ENCODE data around the gene ELL2. TPM values are rescaled to one million over a fixed set of nuclear protein-coding genes. Genes with fewer than 3 reads are reported as not detected.

Gene ELL2
- total and polyA plus RNA-seq, 9 of the 15 experiments (the other 6 are each of a cell fraction or from before 2014, with no cell fraction given) = 4.3 to 18.3 (median 14.5) TPM

DNA sequence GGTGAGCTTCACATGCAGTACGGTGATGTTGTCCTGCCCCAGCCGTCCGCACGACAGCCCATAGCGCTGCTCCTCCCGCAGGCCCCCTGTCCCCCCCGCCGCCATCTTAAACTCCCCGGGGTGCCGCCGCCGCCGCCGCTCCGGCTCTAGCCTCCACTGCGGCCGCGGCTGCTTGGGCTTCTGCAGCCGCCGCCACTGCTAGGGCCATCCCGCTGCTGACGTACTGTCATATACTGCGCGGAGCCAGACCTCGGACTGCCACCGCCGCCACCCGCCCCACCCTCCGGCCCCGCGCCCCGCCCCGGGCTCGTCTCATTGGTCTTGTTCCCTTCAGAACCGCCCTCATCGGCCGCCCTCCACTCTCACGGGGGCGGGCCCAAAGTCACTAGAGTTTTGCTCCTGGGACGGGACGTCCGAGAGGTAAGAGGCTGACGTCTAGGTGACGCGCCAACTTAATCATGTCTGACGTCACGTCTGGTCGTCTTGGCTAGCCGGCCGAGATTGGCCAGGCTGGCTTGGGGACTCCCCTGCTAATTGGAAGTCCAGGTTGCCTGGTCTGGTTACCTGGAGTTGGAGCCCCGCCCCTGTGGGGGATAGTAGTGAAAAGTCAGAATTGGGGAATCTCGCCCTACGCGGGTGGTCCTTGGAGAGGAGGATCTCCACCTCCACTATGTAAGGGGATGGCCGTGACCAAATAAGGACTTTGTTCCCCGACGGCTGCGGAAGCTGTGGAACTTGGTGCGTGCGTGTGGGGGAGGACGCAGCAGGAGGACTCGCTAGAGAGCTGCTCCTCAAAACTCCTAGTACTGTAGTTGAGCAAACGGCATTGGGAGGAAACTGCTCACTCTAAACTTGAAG lies at the start of gene ELL2 (continued):
- TF ChIP-seq, protein P1, sequence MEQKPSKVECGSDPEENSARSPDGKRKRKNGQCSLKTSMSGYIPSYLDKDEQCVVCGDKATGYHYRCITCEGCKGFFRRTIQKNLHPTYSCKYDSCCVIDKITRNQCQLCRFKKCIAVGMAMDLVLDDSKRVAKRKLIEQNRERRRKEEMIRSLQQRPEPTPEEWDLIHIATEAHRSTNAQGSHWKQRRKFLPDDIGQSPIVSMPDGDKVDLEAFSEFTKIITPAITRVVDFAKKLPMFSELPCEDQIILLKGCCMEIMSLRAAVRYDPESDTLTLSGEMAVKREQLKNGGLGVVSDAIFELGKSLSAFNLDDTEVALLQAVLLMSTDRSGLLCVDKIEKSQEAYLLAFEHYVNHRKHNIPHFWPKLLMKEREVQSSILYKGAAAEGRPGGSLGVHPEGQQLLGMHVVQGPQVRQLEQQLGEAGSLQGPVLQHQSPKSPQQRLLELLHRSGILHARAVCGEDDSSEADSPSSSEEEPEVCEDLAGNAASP (IDR thresholded peaks at IDR 0.05) = no peak
- TF ChIP-seq KDM5B (IDR thresholded peaks at IDR 0.05; ENCODE audit: insufficient replicate concordance, low read depth, low read length) (peak; percentile 6), TAL1 (IDR thresholded peaks at IDR 0.05) (no peak), MED1 (CRISPR knock-in tag; IDR thresholded peaks at IDR 0.05; ENCODE audit: borderline replicate concordance) (no peak), MEF2A (IDR thresholded peaks at IDR 0.05; ENCODE audit: control insufficient read depth, low read depth, low read length) (no peak), SMAD3 (CRISPR knock-in tag; conservative IDR thresholded peaks at IDR 0.05) (no peak), FOXJ3 (CRISPR knock-in tag; IDR thresholded peaks at IDR 0.05) (no peak), DIDO1 (tag; IDR thresholded peaks at IDR 0.05; ENCODE audit: low read depth) (no peak)

DNA sequence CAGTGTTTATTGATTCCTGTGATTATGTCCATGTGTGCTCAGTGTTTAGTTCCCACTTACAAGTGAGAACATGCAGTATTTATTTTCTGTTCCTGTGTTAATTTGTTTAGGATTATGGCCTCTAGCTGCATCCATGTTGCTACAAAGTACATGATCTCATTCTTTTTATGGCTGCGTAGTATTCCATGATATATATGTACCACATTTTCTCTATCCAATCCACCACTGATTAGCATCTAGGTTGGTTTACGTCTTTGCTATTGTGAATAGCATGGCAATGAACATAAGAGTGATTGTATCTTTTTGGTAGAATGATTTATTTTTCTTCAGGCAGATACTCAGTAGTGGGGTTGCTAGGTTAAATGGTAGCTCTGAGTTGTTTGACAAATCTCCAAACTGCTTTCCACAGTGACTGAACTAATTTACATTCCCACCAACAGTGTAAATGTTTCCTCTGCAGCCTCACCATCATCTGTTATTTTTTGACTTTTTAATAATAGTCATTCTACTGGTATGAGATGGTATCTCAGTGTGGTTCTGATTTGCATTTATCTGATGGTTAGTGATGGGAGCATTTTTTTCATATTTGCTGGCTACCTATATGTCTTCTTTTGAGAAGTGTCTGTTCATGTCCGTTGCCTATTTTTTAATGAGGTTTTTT lies 47.5 kb upstream of the ELL2 start:
- in situ Hi-C loops (cut with MboI) (no loop called here), intact Hi-C loops (cut with micrococcal nuclease) (no loop called here)
- FAIRE-seq (no peak), DNase-seq (ENCODE audit: extremely low read depth in 1 of 4, low spot score in 3 of 4) (no peak), ATAC-seq (no peak)
- no peaks in the 10 kb centered on the region for H3K4me1 ChIP-seq (replicated peaks in 1 of 2; ENCODE audit: control insufficient read depth in 2 of 2, insufficient read depth in 2 of 2, low read length in 2 of 2)
- no peak overlapping the region for H3K27ac ChIP-seq (ENCODE audit: extremely low read depth, low read depth, low read length)
- no peaks in the 10 kb centered on the region for H3K36me3 ChIP-seq (ENCODE audit: control insufficient read depth, insufficient read depth, low read length)
- TF ChIP-seq AFF1 (IDR thresholded peaks at IDR 0.05; ENCODE audit: low read depth in 1 of 2, partially characterized antibody in 2 of 2) (peak in 1 of 2 experiments; percentile 32), TFAP4 (CRISPR knock-in tag; IDR thresholded peaks at IDR 0.05; ENCODE audit: borderline replicate concordance) (no peak), ZNF146 (CRISPR knock-in tag; IDR thresholded peaks at IDR 0.05; ENCODE audit: unreplicated experiment) (peak; percentile 22)
- POLR2A ChIA-PET = no interaction called here
- H3K79me2 ChIP-seq (ENCODE audit: control insufficient read depth, insufficient read depth, low read length) = no peaks in the 10 kb centered on the region
- H4K20me1 ChIP-seq (replicated peaks; ENCODE audit: control insufficient read depth, insufficient read depth, low read length) = no peaks in the 10 kb centered on the region
- H3K9me1 ChIP-seq (ENCODE audit: control insufficient read depth, insufficient read depth, low read length) = no peaks in the 10 kb centered on the region
- no peak overlapping the region for H3K4me3 ChIP-seq
- no TSS peak for BruUV-seq (replicated peaks)
- CTCF ChIA-PET (ENCODE audit: low intra/inter-chr PET ratio) = no interaction called here
- no peak overlapping the region for H2AFZ ChIP-seq (ENCODE audit: low read depth, low read length)
- WGBS (ENCODE audit: insufficient coverage, low coverage, missing lambda C conversion rate) = 42% methylated on average over 3 of the region's 3 CpGs
- H3K4me2 ChIP-seq (ENCODE audit: insufficient read depth, low read length) = no peak overlapping the region
- H3K27me3 ChIP-seq (ENCODE audit: control insufficient read depth in 2 of 2, insufficient read depth in 2 of 2, low read length in 2 of 2) = no peaks in the 10 kb centered on the region
- no peak overlapping the region for H3K9ac ChIP-seq (ENCODE audit: insufficient read depth in 1 of 2, low read depth in 2 of 2, low read length in 2 of 2)
- no peaks in the 10 kb centered on the region; the same call in 1 of the 2 replicates for H3K9me3 ChIP-seq (replicated peaks; ENCODE audit: control insufficient read depth, insufficient read depth, low read depth, low read length)

Measured in K562 (cell line).